Measurements from ENCODE around the gene NDUFB1.

Gene NDUFB1

DNA sequence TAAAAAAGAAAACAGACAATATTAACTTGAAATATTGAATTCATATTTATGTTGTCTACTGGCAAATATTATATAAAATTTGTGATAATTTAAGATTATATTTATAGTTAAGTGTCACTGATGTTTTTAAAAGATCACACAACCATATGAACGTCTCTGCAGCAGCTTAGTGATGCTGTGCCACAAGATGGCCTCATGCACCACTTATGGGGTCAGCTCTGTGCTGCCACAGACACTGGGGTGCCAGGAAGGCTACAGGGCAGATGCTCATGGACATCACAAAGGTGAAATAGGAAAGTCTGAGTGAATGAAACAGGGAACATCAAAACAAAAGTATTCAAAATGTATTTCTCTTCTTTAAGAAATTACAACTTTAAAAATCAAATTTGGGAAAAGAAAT, 28.2 kb downstream of the NDUFB1 start:
- DNase-seq = no peak

DNA sequence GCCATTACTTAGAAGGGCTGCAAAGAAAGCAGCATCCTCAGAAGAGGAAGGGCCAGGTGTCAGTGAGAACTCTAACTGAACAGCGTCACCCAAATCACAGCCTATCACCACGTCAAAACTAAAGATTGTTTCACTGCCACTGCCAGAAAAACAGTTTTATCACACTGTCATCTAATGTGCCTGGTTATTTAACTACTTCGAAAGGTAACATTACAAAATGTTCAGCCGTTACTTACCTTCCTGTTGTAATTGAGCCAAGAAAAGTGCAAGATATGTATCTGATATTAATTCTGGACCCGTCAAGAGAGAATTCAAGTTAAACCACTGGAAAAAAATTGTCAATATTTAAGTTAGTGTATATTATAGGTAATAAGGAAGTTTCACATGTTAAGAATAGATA, 33.0 kb downstream of the NDUFB1 start:
- no peak for DNase-seq

DNA sequence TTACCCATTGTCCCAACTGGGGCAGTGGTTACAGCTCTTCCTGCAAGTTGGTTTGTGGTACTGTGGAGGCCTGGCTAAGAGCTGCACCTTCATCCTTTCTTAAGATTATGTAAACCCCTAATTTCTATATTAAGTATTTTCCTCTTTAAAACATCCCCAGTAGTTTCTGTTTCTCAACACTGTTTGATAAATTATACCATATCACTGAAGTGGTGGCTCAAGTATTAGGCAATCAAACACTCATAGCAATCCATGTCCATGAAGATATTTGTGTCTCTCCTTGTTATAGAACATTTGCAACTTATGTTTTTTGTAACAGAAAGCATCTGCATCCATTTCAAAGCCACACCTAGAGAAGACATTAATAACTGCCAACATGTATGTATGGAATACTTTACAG, 47.0 kb downstream of the NDUFB1 start:
- no peak for DNase-seq

All from amniotic stem cell (primary cell).